Measurements from ENCODE around the gene TRMT10C. TPM values are rescaled to one million over a fixed set of nuclear protein-coding genes. Genes with fewer than 3 reads are reported as not detected.

Gene TRMT10C
- total and polyA plus RNA-seq, 9 of the 15 experiments (the other 6 are each of a cell fraction or from before 2014, with no cell fraction given), result 48.6 to 106 (median 63.9) TPM

DNA sequence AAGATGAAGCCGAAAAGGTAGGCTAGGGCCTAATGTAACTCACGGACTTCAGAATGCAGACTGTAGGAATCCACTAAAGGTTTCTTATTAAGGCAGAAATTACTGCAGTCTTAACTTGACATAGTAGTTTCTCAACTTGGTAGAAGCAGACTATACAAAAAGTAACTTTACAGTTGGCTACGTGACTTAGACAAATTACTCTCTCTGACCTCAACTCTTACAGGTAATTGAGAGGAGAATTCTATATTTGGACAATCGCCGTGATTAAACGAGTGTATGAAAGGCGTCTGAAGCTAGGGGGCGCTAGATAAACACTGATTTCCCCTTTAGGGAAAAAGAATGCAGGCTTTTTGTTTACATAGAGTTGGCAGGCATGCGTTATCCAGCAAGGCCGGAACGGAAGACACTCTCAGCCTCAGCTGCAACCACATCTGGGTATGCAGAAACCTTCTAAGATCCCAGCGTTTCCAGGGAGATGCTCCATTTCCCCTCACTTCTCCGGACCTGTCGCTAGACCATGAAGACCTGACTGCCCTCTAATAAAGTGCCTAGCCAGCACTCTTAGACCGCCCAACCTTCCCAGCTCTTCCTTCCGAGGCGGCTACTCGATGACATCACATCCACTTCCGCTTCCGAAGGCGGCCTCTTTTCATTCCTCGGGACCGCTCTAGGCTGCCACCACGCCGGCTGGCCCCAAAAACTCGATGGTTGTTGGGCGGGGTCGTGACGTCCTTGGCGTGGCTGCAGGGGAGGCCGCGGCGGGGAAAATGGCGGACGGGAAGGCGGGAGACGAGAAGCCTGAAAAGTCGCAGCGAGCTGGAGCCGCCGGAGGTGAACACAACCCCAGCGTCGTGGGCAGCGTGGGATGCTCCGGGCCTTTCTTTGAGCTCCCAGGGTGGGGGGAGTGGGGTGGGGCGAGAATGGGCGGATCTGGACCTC lies 12.1 kb downstream of the TRMT10C start, which contains the start of gene PCNP (continued):
- TF ChIP-seq, protein P1, sequence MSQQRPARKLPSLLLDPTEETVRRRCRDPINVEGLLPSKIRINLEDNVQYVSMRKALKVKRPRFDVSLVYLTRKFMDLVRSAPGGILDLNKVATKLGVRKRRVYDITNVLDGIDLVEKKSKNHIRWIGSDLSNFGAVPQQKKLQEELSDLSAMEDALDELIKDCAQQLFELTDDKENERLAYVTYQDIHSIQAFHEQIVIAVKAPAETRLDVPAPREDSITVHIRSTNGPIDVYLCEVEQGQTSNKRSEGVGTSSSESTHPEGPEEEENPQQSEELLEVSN (IDR thresholded peaks at IDR 0.05; ENCODE audit: borderline replicate concordance in 1 of 2, extremely low read depth in 1 of 2, insufficient read depth in 1 of 2, insufficient read length in 1 of 2, low read depth in 1 of 2, low read length in 1 of 2, poor library complexity in 1 of 2, severe bottlenecking in 1 of 2), result peak; percentile 12 to 42
- TF ChIP-seq, protein P2, sequence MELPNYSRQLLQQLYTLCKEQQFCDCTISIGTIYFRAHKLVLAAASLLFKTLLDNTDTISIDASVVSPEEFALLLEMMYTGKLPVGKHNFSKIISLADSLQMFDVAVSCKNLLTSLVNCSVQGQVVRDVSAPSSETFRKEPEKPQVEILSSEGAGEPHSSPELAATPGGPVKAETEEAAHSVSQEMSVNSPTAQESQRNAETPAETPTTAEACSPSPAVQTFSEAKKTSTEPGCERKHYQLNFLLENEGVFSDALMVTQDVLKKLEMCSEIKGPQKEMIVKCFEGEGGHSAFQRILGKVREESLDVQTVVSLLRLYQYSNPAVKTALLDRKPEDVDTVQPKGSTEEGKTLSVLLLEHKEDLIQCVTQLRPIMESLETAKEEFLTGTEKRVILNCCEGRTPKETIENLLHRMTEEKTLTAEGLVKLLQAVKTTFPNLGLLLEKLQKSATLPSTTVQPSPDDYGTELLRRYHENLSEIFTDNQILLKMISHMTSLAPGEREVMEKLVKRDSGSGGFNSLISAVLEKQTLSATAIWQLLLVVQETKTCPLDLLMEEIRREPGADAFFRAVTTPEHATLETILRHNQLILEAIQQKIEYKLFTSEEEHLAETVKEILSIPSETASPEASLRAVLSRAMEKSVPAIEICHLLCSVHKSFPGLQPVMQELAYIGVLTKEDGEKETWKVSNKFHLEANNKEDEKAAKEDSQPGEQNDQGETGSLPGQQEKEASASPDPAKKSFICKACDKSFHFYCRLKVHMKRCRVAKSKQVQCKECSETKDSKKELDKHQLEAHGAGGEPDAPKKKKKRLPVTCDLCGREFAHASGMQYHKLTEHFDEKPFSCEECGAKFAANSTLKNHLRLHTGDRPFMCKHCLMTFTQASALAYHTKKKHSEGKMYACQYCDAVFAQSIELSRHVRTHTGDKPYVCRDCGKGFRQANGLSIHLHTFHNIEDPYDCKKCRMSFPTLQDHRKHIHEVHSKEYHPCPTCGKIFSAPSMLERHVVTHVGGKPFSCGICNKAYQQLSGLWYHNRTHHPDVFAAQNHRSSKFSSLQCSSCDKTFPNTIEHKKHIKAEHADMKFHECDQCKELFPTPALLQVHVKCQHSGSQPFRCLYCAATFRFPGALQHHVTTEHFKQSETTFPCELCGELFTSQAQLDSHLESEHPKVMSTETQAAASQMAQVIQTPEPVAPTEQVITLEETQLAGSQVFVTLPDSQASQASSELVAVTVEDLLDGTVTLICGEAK (IDR thresholded peaks at IDR 0.05), result peak; percentile 96
- TF ChIP-seq, protein P2 (CRISPR knock-in tag; IDR thresholded peaks at IDR 0.05), result no peak
- TF ChIP-seq HNRNPUL1 (IDR thresholded peaks at IDR 0.05; ENCODE audit: low read length), result no peak
- TF ChIP-seq RBBP5 (IDR thresholded peaks at IDR 0.05; ENCODE audit: borderline replicate concordance, insufficient read depth, low read length, poor library complexity, severe bottlenecking), result no peak
- TF ChIP-seq, protein P3, sequence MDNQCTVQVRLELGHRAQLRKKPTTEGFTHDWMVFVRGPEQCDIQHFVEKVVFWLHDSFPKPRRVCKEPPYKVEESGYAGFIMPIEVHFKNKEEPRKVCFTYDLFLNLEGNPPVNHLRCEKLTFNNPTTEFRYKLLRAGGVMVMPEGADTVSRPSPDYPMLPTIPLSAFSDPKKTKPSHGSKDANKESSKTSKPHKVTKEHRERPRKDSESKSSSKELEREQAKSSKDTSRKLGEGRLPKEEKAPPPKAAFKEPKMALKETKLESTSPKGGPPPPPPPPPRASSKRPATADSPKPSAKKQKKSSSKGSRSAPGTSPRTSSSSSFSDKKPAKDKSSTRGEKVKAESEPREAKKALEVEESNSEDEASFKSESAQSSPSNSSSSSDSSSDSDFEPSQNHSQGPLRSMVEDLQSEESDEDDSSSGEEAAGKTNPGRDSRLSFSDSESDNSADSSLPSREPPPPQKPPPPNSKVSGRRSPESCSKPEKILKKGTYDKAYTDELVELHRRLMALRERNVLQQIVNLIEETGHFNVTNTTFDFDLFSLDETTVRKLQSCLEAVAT (IDR thresholded peaks at IDR 0.05), result peak in 1 of 2 experiments; percentile 5; a peak in 1 of 4 replicates
- TF ChIP-seq, protein P4, sequence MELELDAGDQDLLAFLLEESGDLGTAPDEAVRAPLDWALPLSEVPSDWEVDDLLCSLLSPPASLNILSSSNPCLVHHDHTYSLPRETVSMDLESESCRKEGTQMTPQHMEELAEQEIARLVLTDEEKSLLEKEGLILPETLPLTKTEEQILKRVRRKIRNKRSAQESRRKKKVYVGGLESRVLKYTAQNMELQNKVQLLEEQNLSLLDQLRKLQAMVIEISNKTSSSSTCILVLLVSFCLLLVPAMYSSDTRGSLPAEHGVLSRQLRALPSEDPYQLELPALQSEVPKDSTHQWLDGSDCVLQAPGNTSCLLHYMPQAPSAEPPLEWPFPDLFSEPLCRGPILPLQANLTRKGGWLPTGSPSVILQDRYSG (tag; conservative IDR thresholded peaks at IDR 0.05; ENCODE audit: low read depth), result no peak
- TF ChIP-seq, protein P5, sequence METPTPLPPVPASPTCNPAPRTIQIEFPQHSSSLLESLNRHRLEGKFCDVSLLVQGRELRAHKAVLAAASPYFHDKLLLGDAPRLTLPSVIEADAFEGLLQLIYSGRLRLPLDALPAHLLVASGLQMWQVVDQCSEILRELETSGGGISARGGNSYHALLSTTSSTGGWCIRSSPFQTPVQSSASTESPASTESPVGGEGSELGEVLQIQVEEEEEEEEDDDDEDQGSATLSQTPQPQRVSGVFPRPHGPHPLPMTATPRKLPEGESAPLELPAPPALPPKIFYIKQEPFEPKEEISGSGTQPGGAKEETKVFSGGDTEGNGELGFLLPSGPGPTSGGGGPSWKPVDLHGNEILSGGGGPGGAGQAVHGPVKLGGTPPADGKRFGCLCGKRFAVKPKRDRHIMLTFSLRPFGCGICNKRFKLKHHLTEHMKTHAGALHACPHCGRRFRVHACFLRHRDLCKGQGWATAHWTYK (CRISPR knock-in tag; IDR thresholded peaks at IDR 0.05), result no peak
